ENCODE results near the gene RBMXL3. TPM values are rescaled to one million over a fixed set of nuclear protein-coding genes. Genes with fewer than 3 reads are reported as not detected.

The RBMXL3 gene
- total RNA-seq, 1 experiment from 2014 or later, result not detected

DNA sequence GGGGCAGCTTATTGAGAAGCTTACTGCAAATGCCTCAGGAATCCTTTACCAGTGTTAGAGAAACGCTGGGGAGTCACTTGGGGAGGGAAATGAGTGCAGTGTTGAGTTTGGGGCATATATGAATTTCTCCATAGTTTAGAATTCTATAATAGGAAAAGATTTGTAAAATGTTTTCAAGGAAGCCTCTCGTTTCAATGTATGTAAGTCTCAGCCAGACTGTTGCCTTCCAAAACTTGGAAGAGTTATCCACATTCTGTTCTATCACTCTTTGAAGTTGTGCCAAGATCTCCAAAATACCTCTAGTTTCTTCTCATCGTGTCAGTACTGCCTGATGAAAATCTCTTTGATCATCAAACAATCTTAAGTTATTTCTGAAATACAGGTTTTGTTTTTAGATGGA lies 45.3 kb downstream of the RBMXL3 start:
- no peaks in the 10 kb centered on the region for H3K79me1 ChIP-seq (ENCODE audit: insufficient read depth, low read depth, low read length, poor library complexity, severe bottlenecking)
- H3K4me1 Mint-ChIP-seq, result peaks cover 37 to 53% of the 10 kb centered on the region in 2 experiments
- peaks cover 2% of the 10 kb centered on the region; the same call in 1 of the 2 replicates for H3K4me1 ChIP-seq (ENCODE audit: insufficient read depth, low read length)
- H4K8ac ChIP-seq (replicated peaks; ENCODE audit: insufficient read length, low read depth, low read length), result no peak overlapping the region
- H2BK120ac ChIP-seq (ENCODE audit: low read depth, low read length, poor library complexity, severe bottlenecking), result no peak overlapping the region
- no peak overlapping the region for H2BK12ac ChIP-seq (ENCODE audit: insufficient read length, low read depth, low read length)
- TF ChIP-seq, protein P1, sequence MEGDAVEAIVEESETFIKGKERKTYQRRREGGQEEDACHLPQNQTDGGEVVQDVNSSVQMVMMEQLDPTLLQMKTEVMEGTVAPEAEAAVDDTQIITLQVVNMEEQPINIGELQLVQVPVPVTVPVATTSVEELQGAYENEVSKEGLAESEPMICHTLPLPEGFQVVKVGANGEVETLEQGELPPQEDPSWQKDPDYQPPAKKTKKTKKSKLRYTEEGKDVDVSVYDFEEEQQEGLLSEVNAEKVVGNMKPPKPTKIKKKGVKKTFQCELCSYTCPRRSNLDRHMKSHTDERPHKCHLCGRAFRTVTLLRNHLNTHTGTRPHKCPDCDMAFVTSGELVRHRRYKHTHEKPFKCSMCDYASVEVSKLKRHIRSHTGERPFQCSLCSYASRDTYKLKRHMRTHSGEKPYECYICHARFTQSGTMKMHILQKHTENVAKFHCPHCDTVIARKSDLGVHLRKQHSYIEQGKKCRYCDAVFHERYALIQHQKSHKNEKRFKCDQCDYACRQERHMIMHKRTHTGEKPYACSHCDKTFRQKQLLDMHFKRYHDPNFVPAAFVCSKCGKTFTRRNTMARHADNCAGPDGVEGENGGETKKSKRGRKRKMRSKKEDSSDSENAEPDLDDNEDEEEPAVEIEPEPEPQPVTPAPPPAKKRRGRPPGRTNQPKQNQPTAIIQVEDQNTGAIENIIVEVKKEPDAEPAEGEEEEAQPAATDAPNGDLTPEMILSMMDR (conservative IDR thresholded peaks at IDR 0.05), result no peak
- H3K36me3 Mint-ChIP-seq (ENCODE audit: insufficient read depth in 1 of 3, low read depth in 3 of 3), result no peaks in the 10 kb centered on the region
- no peak overlapping the region for H3K4ac ChIP-seq (ENCODE audit: low read depth, low read length)
- H3K56ac ChIP-seq (ENCODE audit: insufficient read length, low read depth, low read length), result no peak overlapping the region
- H3K4me2 ChIP-seq (ENCODE audit: insufficient read depth, insufficient read length, low read length), result peak overlapping the region; percentile 62
- H3K9me3 Mint-ChIP-seq, result no peaks in the 10 kb centered on the region
- peak overlapping the region; percentile 0 for H3K9ac ChIP-seq (ENCODE audit: extremely low read depth, insufficient read length, low read length)
- no peak overlapping the region for H2BK5ac ChIP-seq (ENCODE audit: insufficient read length, low read length)
- H2BK20ac ChIP-seq (ENCODE audit: low read depth, low read length, poor library complexity, severe bottlenecking), result no peak overlapping the region
- peak overlapping the region; percentile 86 for H2AFZ ChIP-seq (ENCODE audit: low read length)
- no peak overlapping the region for H3K27ac ChIP-seq (ENCODE audit: insufficient read length, low read depth, low read length)
- H3K4me3 Mint-ChIP-seq, result peak overlapping the region; percentile 90 to 97
- H3K27me3 ChIP-seq (ENCODE audit: insufficient read depth, low read length), result no peaks in the 10 kb centered on the region; the same call in 1 of the 2 replicates
- H2BK15ac ChIP-seq (ENCODE audit: low read depth, low read length), result no peak overlapping the region
- peaks cover 5% of the 10 kb centered on the region for H3K23me2 ChIP-seq (ENCODE audit: insufficient read length, low read depth, low read length, poor library complexity, severe bottlenecking)
- H3T11ph ChIP-seq (ENCODE audit: low read length), result no peak overlapping the region
- H3K9me3 ChIP-seq (ENCODE audit: control insufficient read depth, low read depth, low read length), result no peaks in the 10 kb centered on the region
- no CpG with 5 or more reads among the region's 3 CpGs for WGBS (ENCODE audit: extremely low coverage, insufficient read length, low lambda C conversion rate)
- H3K18ac ChIP-seq (ENCODE audit: insufficient read length, low read depth, low read length), result no peak overlapping the region
- no peak overlapping the region for H4K91ac ChIP-seq (ENCODE audit: insufficient read length, low read depth, low read length)
- H4K20me1 ChIP-seq (ENCODE audit: control insufficient read depth, insufficient read depth, insufficient read length), result no peaks in the 10 kb centered on the region
- no peak overlapping the region for H3K27ac Mint-ChIP-seq
- H3K27me3 Mint-ChIP-seq (ENCODE audit: low read depth), result peaks cover 37% of the 10 kb centered on the region
- H4K5ac ChIP-seq (ENCODE audit: insufficient read length, low read depth, low read length), result no peak overlapping the region
- no peak overlapping the region for H3K23ac ChIP-seq (ENCODE audit: insufficient read length, low read depth, low read length)
- H3K79me2 ChIP-seq (ENCODE audit: insufficient read depth, low read length), result no peaks in the 10 kb centered on the region
- no peak for DNase-seq
- no peak overlapping the region for H2AK5ac ChIP-seq (ENCODE audit: insufficient read length, low read length)
- H3K14ac ChIP-seq (ENCODE audit: insufficient read depth, low read length), result no peak overlapping the region
